ENCODE results near the gene SMYD4. TPM values are rescaled to one million over a fixed set of nuclear protein-coding genes. Genes with fewer than 3 reads are reported as not detected.

SMYD4 gene
- total RNA-seq, 4 donors from 2014 or later, result 14.7 to 35.6 (median 19.8) TPM

DNA sequence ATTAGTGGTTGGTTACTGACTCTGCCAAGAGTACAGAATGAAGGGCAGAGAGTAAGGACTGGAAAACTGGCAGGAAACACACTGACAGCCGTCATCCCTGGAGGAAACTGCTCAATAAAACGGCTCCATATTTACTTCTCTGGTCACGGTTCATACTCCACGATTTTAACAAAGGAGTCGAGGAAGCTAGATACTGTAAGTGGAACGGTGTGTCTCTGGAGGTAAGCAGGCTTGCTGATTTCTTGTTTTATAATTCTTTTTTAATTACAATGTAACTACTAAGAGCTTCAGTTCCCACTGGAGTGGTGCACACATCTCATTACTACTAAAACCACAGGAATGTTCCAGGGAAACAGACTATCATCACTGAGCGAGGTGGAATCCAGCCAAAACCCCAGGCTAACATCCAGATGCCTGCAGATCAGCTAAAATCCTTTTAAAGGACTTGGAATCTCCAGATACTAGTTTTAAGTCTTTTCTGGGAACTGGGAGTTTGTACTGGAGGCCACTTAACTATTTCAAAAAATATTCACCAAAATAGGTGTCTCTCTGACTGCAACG, 50.1 kb downstream of the SMYD4 start:
- TF ChIP-seq, protein P1, sequence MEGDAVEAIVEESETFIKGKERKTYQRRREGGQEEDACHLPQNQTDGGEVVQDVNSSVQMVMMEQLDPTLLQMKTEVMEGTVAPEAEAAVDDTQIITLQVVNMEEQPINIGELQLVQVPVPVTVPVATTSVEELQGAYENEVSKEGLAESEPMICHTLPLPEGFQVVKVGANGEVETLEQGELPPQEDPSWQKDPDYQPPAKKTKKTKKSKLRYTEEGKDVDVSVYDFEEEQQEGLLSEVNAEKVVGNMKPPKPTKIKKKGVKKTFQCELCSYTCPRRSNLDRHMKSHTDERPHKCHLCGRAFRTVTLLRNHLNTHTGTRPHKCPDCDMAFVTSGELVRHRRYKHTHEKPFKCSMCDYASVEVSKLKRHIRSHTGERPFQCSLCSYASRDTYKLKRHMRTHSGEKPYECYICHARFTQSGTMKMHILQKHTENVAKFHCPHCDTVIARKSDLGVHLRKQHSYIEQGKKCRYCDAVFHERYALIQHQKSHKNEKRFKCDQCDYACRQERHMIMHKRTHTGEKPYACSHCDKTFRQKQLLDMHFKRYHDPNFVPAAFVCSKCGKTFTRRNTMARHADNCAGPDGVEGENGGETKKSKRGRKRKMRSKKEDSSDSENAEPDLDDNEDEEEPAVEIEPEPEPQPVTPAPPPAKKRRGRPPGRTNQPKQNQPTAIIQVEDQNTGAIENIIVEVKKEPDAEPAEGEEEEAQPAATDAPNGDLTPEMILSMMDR (IDR thresholded peaks at IDR 0.05; ENCODE audit: low read depth), result no peak

DNA sequence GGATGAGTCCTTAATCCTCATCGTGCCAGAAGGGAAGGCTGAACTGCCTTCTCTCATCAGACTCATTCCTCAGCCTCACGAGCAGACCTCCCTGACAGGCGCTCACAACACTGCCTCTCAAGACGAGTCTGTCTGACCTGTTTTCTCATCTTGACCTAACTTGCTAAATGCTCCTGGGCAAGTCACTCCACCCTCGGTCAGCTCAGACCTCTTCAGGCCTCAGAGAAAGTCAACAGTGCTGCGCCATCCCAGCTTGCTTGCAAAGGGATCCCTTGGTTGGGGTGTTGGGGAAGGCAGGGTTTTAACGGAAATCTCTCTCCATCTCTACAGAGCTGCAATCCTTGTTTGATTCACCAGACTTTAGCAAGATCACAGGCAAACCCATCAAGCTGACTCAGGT, 52.8 kb downstream of the SMYD4 start:
- TF ChIP-seq, protein P1 (IDR thresholded peaks at IDR 0.05; ENCODE audit: low read depth), result no peak

DNA sequence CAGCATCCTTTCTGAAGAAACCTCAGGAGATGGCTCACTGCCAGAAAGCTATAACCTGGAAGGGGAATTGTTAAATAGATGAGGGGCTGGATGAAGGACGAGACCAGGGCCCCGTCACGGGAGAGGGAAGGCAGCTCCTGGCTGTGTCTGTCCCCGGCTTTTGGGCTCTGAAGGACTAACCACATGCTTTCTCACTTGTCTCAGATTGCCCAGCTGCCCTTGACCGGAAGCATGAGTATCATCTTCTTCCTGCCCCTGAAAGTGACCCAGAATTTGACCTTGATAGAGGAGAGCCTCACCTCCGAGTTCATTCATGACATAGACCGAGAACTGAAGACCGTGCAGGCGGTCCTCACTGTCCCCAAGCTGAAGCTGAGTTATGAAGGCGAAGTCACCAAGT, 53.4 kb downstream of the SMYD4 start:
- TF ChIP-seq, protein P1 (IDR thresholded peaks at IDR 0.05; ENCODE audit: low read depth), result no peak

DNA sequence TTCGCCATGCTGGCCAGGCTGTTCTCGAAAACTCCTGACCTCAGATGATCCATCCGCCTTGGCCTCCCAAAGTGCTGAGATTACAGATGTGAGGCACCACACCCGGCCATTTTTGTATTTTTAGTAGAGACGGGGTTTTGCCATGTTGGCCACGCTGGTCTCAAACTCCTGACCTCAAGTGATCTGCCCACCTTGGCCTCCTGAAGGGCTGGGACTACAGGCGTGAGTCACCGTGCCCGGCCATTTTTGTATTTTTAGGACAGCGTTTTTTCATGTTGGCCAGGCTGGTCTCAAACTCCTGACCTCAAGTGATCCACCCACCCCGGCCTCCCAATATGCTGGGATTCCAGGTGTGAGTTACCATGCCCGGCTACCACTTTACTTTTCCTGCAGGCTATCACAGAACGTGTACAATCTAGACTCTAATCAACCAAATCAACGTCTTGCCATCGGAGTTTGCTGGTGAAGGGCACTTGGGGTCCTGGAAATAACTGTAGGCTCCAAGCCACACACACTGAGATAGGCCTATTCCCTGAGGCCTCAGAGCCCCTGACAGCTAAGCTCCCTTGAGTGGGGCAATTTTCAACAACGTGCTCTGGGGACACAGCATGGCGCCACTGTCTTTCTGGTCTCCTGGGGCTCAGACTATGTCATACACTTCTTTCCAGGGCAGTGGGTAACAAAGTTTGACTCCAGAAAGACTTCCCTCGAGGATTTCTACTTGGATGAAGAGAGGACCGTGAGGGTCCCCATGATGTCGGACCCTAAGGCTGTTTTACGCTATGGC, 55.1 kb downstream of the SMYD4 start:
- TF ChIP-seq, protein P1 (IDR thresholded peaks at IDR 0.05; ENCODE audit: low read depth), result no peak

DNA sequence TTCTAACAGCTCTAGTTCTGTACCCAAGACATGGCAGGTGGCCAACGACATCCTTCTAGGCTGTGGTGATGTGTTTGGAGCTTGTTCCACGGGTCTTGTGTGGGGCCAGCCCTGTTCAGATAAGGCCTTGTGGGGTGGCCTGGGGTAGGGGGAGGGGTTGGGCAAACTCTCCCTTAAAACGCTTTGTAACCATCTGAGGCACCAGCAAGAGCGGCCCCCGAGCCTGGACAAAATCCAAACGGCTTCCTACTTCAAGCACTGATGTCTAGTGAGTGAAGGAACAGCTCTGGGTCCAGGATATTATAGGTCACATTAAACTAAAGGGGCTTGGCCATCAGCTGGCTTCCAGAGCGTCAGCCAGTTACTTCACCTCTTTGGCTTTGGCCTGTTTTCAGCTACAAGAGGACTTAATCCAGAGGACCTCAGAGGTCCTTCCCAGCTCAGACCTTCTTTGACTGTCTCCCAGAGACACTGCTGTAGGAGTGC, 56.0 kb downstream of the SMYD4 start:
- TF ChIP-seq, protein P1 (IDR thresholded peaks at IDR 0.05; ENCODE audit: low read depth), result no peak

DNA sequence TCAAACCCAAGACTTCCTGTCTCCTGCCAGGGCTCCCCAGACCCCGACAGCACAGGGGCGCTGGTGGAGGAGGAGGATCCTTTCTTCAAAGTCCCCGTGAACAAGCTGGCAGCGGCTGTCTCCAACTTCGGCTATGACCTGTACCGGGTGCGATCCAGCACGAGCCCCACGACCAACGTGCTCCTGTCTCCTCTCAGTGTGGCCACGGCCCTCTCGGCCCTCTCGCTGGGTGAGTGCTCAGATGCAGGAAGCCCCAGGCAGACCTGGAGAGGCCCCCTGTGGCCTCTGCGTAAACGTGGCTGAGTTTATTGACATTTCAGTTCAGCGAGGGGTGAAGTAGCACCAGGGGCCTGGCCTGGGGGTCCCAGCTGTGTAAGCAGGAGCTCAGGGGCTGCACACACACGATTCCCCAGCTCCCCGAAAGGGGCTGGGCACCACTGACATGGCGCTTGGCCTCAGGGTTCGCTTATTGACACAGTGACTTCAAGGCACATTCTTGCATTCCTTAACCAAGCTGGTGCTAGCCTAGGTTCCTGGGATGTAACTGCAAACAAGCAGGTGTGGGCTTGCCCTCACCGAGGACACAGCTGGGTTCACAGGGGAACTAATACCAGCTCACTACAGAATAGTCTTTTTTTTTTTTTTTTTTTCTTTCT, 59.8 kb downstream of the SMYD4 start:
- TF ChIP-seq, protein P1 (IDR thresholded peaks at IDR 0.05; ENCODE audit: low read depth), result no peak

DNA sequence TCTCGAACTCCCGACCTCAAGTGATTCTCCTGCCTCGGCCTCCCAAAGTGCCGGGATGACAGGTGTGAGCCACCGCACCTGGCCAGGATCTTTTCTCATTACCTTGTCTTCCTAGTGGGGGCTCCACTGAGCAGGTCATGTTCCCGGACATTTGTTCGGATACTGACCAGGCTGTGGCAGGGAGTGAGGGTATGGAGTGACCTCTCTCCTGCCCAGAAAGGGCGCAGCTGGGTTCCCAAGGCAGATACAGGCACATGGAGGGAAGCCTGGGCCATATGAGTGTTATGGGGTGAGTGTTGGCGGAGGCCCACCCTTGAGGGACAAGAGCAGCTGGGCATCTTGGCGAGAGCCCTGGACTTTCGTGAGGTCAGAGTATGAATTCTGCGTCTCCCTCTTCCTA, 62.3 kb downstream of the SMYD4 start:
- TF ChIP-seq, protein P1 (IDR thresholded peaks at IDR 0.05; ENCODE audit: low read depth), result no peak
